HepG2 (cell line): ENCODE results near the gene SMIM44. TPM values are rescaled to one million over a fixed set of nuclear protein-coding genes. Genes with fewer than 3 reads are reported as not detected.

Experiments used
- ARID5B ChIP-seq: IDR thresholded peaks from 2 replicates; pipeline ENCODE4 v1.4.0; 2020; ENCODE audit warnings: mild to moderate bottlenecking, missing genetic modification reagents
- EED ChIP-seq: sonication (generic); formaldehyde crosslinking; IDR thresholded peaks from 2 replicates; pipeline ENCODE4 v1.5.0; 2020; ENCODE audit warnings: mild to moderate bottlenecking, missing genetic modification reagents
- ERF ChIP-seq: IDR thresholded peaks from 2 replicates; pipeline ENCODE4 v1.6.1; 2018; ENCODE audit warnings: missing biosample characterization, missing genetic modification reagents
- HES4 ChIP-seq: sonication (generic); formaldehyde crosslinking; IDR thresholded peaks from 2 replicates; pipeline ENCODE4 v1.9.0; 2021; ENCODE audit warnings: mild to moderate bottlenecking, missing genetic modification reagents, borderline replicate concordance
- HNRNPLL ChIP-seq: fragments of 200-400 bp; formaldehyde crosslinking; IDR thresholded peaks from 2 replicates; pipeline ENCODE4 v1.6.1; 2017; ENCODE audit warnings: mild to moderate bottlenecking, low read depth, low read length; ENCODE audit not compliant: poor library complexity, severe bottlenecking
- KDM2A ChIP-seq: sonication (generic); formaldehyde crosslinking; IDR thresholded peaks from 2 replicates; pipeline ENCODE4 v1.4.0; 2020; ENCODE audit warnings: low read depth, missing genetic modification reagents, borderline replicate concordance
- KDM6A ChIP-seq: IDR thresholded peaks from 2 replicates; pipeline ENCODE4 v1.6.1; 2016; ENCODE audit warnings: low read depth
- NFKB2 ChIP-seq: sonication (generic); formaldehyde crosslinking; IDR thresholded peaks from 2 replicates; pipeline ENCODE4 v1.4.0; 2020; ENCODE audit warnings: missing genetic modification reagents, borderline replicate concordance
- PHF21A ChIP-seq: sonication (generic); formaldehyde crosslinking; IDR thresholded peaks from 2 replicates; pipeline ENCODE4 v1.5.0; 2020; ENCODE audit warnings: mild to moderate bottlenecking, missing genetic modification reagents
- POLR2AphosphoS5 ChIP-seq: IDR thresholded peaks from 2 replicates; pipeline ENCODE4 v1.6.1; 2012; ENCODE audit warnings: low read depth, low read length
- PPARG ChIP-seq: conservative IDR thresholded peaks from 2 replicates; pipeline ENCODE4 v1.6.1; 2016; ENCODE audit warnings: missing biosample characterization, missing genetic modification reagents
- RXRB ChIP-seq: IDR thresholded peaks from 2 replicates; pipeline ENCODE4 v1.6.1; 2016; ENCODE audit warnings: borderline replicate concordance, missing genetic modification reagents, missing compliant biosample characterization
- SALL1 ChIP-seq: sonication (generic); formaldehyde crosslinking; IDR thresholded peaks from 2 replicates; pipeline ENCODE4 v1.8.0; 2022; ENCODE audit warnings: mild to moderate bottlenecking, missing genetic modification reagents
- SOX13 ChIP-seq, 3 experiments: fragments of 450-650 bp in 1 of 3; sonication (generic) in 1 of 3; formaldehyde crosslinking in 1 of 3; IDR thresholded peaks in 2 of 3; conservative IDR thresholded peaks in 1 of 3; 2 replicates each; pipeline versions ENCODE4 v1.5.0 to v1.6.1; 2016 to 2020; ENCODE audit warnings: antibody characterized with exemption in 1 of 3, mild to moderate bottlenecking in 1 of 3, missing compliant biosample characterization in 1 of 3, missing genetic modification reagents in 1 of 3, moderate library complexity in 1 of 3
- SP4 ChIP-seq: sonication (generic); formaldehyde crosslinking; IDR thresholded peaks from 2 replicates; pipeline ENCODE4 v1.8.1; 2023; ENCODE audit warnings: mild to moderate bottlenecking, missing genetic modification reagents
- TEAD2 ChIP-seq: sonication (generic); formaldehyde crosslinking; IDR thresholded peaks from 2 replicates; pipeline ENCODE4 v1.9.0; 2021; ENCODE audit warnings: missing genetic modification reagents
- ZGPAT ChIP-seq: IDR thresholded peaks from 2 replicates; pipeline ENCODE4 v1.6.1; 2016; ENCODE audit warnings: mild to moderate bottlenecking
- ZKSCAN5 ChIP-seq: sonication (generic); formaldehyde crosslinking; IDR thresholded peaks from 2 replicates; pipeline ENCODE4 v1.5.1; 2020; ENCODE audit warnings: mild to moderate bottlenecking, missing genetic modification reagents
- ZNF33B ChIP-seq: sonication (generic); formaldehyde crosslinking; IDR thresholded peaks from 2 replicates; pipeline ENCODE4 v1.5.1; 2020; ENCODE audit warnings: mild to moderate bottlenecking, missing genetic modification reagents
- ZNF503 ChIP-seq: sonication (generic); formaldehyde crosslinking; IDR thresholded peaks from 2 replicates; pipeline ENCODE4 v1.4.0; 2020; ENCODE audit warnings: missing genetic modification reagents
- ZNF724P ChIP-seq: sonication (generic); formaldehyde crosslinking; IDR thresholded peaks from 2 replicates; pipeline ENCODE4 v1.8.0; 2022; ENCODE audit warnings: missing genetic modification reagents, borderline replicate concordance
- ZNF841 ChIP-seq: sonication (generic); formaldehyde crosslinking; IDR thresholded peaks from 2 replicates; pipeline ENCODE4 v1.8.1; 2023; ENCODE audit warnings: missing genetic modification reagents, borderline replicate concordance
- polyA plus RNA-seq, 8 experiments: library from polyadenylated mRNA; depleted of rRNA in 3 of 8; stranded (reverse) in 7 of 8; unstranded in 1 of 8; fragments of >200 nt; fragmentation: Illumina TruSeq in 4 of 8; extraction: Trizol in 4 of 8; gene quantifications; 2 replicates each; pipeline versions ENCODE4 v1.2.1 to v1.2.3, GENCODE V29; 2011 to 2016; ENCODE audit warnings: low read depth in 4 of 8, missing spikeins in 1 of 8, mixed read lengths in 1 of 8; ENCODE audit not compliant: insufficient read depth in 1 of 8
- total RNA-seq, 5 experiments: library from RNA; depleted of rRNA; stranded (reverse); fragments of >200 nt; fragmentation: Illumina TruSeq; extraction: Trizol; gene quantifications; 2 replicates each; pipeline ENCODE4 v1.2.3, GENCODE V29; 2016; ENCODE audit warnings: low read depth in 1 of 5

Gene SMIM44
- total and polyA plus RNA-seq, 2 of the 13 experiments (the other 11 are each of a cell fraction or from before 2014, with no cell fraction given): not detected

- peak; percentile 35; the same call in 1 of the 2 replicates for TF ChIP-seq ERF (CRISPR knock-in tag)
- TF ChIP-seq ZNF503 (CRISPR knock-in tag): no peak
- TF ChIP-seq HES4 (CRISPR knock-in tag): 0 out of 2 replicates have a peak, but pooled peaks have one; percentile 53
- TF ChIP-seq HNRNPLL: peak; percentile 45
- TF ChIP-seq ARID5B (CRISPR knock-in tag): peak; percentile 21; the same call in 1 of the 2 replicates
- 0 out of 2 replicates have a peak, but pooled peaks have one; percentile 21 for TF ChIP-seq KDM2A (CRISPR knock-in tag)
- TF ChIP-seq ZKSCAN5 (CRISPR knock-in tag): 0 out of 2 replicates have a peak, but pooled peaks have one; percentile 54
- TF ChIP-seq POLR2AphosphoS5: peak; percentile 57
- TF ChIP-seq SALL1 (CRISPR knock-in tag): peak; percentile 36; the same call in 1 of the 2 replicates
- TF ChIP-seq SOX13 (IDR thresholded peaks at IDR 0.05): no peak
- peak in 1 of 2 experiments; percentile 47; a peak in 1 of 4 replicates for TF ChIP-seq SOX13 (CRISPR knock-in tag; conservative IDR thresholded peaks at IDR 0.05 in 1 of 2, IDR thresholded peaks at IDR 0.05 in 1 of 2)
- no peak for TF ChIP-seq ZNF33B (CRISPR knock-in tag)
- no peak for TF ChIP-seq TEAD2 (CRISPR knock-in tag)
- TF ChIP-seq ZNF841 (CRISPR knock-in tag): 0 out of 2 replicates have a peak, but pooled peaks have one; percentile 14
- TF ChIP-seq ZNF724P (CRISPR knock-in tag): 0 out of 2 replicates have a peak, but pooled peaks have one; percentile 25
- 0 out of 2 replicates have a peak, but pooled peaks have one; percentile 18 for TF ChIP-seq KDM6A (CRISPR knock-in tag)
- no peak for TF ChIP-seq EED
- TF ChIP-seq PHF21A (CRISPR knock-in tag): peak; percentile 91
- TF ChIP-seq ZGPAT: peak; percentile 38; the same call in 1 of the 2 replicates
- 0 out of 2 replicates have a peak, but pooled peaks have one; percentile 25 for TF ChIP-seq RXRB
- TF ChIP-seq PPARG (CRISPR knock-in tag): 0 out of 2 replicates have a peak, but pooled peaks have one; percentile 33
- TF ChIP-seq SP4: peak; percentile 67
- 0 out of 2 replicates have a peak, but pooled peaks have one; percentile 16 for TF ChIP-seq NFKB2 (CRISPR knock-in tag)
Observed at GRCh38 chr19:3480383-3481091, 2.7 kb downstream of the SMIM44 start, which contains the start of gene SMIM24 (continued).
